Stimulated activated CD4-positive, alpha-beta T cell treated with anti-CD3 and anti-CD28 coated beads, Interleukin-15, amount 100 ng/mL, for 24 hours (primary cell): ENCODE data around the gene GTSE1.
A peak's percentile ranks its signal among the peaks of the same experiment; 100 is the strongest.

Experiments
- DNase-seq: peaks from one replicate; pipeline ENCODE4 v3.0.0-alpha.2; 2020

The GTSE1 gene

GRCh38 chr22:46367707-46368191 lies 71.1 kb downstream of the GTSE1 start:
- peak; percentile 82 for DNase-seq

- DNase-seq: no peak
Observed at GRCh38 chr22:46368422-46368821, 71.8 kb downstream of the GTSE1 start.

GRCh38 chr22:46368871-46369715 lies 72.4 kb downstream of the GTSE1 start:
- no peak for DNase-seq

GRCh38 chr22:46369716-46370583 lies 73.3 kb downstream of the GTSE1 start:
- no peak for DNase-seq

- DNase-seq: no peak
Observed at GRCh38 chr22:46370584-46371291, 74.1 kb downstream of the GTSE1 start.

GRCh38 chr22:46371623-46372226 lies 75.1 kb downstream of the GTSE1 start:
- no peak for DNase-seq

GRCh38 chr22:46372686-46373085 lies 76.0 kb downstream of the GTSE1 start:
- no peak for DNase-seq

- DNase-seq: no peak
Observed at GRCh38 chr22:46373159-46373558, 76.5 kb downstream of the GTSE1 start.

- DNase-seq: peak; percentile 20
Observed at GRCh38 chr22:46373921-46374662, 77.4 kb downstream of the GTSE1 start.

GRCh38 chr22:46374663-46375474 lies 78.2 kb downstream of the GTSE1 start:
- no peak for DNase-seq

- DNase-seq: no peak
Observed at GRCh38 chr22:46376111-46376510, 79.4 kb downstream of the GTSE1 start.

- DNase-seq: no peak
Observed at GRCh38 chr22:46376908-46377524, 80.3 kb downstream of the GTSE1 start.

GRCh38 chr22:46377525-46378425 lies 81.1 kb downstream of the GTSE1 start:
- DNase-seq: no peak

- DNase-seq: no peak
Observed at GRCh38 chr22:46378426-46379065, 81.9 kb downstream of the GTSE1 start.

- no peak for DNase-seq
Observed at GRCh38 chr22:46379066-46379930, 82.6 kb downstream of the GTSE1 start.

GRCh38 chr22:46380069-46380468 lies 83.4 kb downstream of the GTSE1 start:
- DNase-seq: no peak
